Endothelial cell of umbilical vein (primary cell): ENCODE measurements around the gene SNX4.
A peak's percentile ranks its signal among the peaks of the same experiment; 100 is the strongest.

Source experiments
- CTCF ChIP-seq, 2 donors: IDR thresholded peaks; 1 replicate in 1 of 2; 2 replicates in 1 of 2; pipeline ENCODE4 v1.5.1; 2011; ENCODE audit warnings: low read length in 2 of 2, mild to moderate bottlenecking in 2 of 2, moderate library complexity in 2 of 2, control low read depth in 1 of 2, inconsistent platforms in 1 of 2, low read depth in 1 of 2; ENCODE audit not compliant: insufficient read depth in 1 of 2; ENCODE audit errors: extremely low read depth in 1 of 2
- EZH2 ChIP-seq: IDR thresholded peaks from 2 replicates; pipeline ENCODE4 v1.6.1; 2012; ENCODE audit warnings: borderline replicate concordance, low read depth, mild to moderate bottlenecking, moderate library complexity, low read length, inconsistent platforms; ENCODE audit not compliant: severe bottlenecking
- FOS ChIP-seq: IDR thresholded peaks from 2 replicates; pipeline ENCODE4 v1.6.1; 2011; ENCODE audit warnings: mild to moderate bottlenecking, low read length, moderate library complexity, borderline replicate concordance; ENCODE audit not compliant: insufficient read depth
- JUN ChIP-seq: IDR thresholded peaks from 2 replicates; pipeline ENCODE4 v1.6.1; 2011; ENCODE audit warnings: borderline replicate concordance, low read depth; ENCODE audit not compliant: insufficient read length, insufficient read depth
- POLR2A ChIP-seq: IDR thresholded peaks from 2 replicates; pipeline ENCODE4 v1.6.1; 2012; ENCODE audit warnings: low read depth, mild to moderate bottlenecking, control low read depth, low read length
- POLR2AphosphoS5 ChIP-seq: IDR thresholded peaks from 2 replicates; pipeline ENCODE4 v1.6.1; 2012; ENCODE audit warnings: low read depth, mild to moderate bottlenecking, control low read depth, low read length, moderate library complexity; ENCODE audit not compliant: insufficient read depth

GRCh38 chr3:125519678-125520562 is at the start of gene SNX4:
- TF ChIP-seq JUN (no peak), POLR2AphosphoS5 (peak; percentile 72), POLR2A (peak; percentile 57), CTCF (IDR thresholded peaks at IDR 0.05; ENCODE audit: extremely low read depth in 1 of 2, insufficient read depth in 1 of 2, low read depth in 1 of 2, low read length in 2 of 2) (no peak), EZH2 (no peak), FOS (no peak)
